GM21526 (cell line): ENCODE data around the gene ALKBH6.

Source experiments
- ATAC-seq: cut with Tn5 transposase; IDR thresholded peaks from one replicate; pipeline ENCODE4 v1.9.1; 2021; ENCODE audit warnings: moderate library complexity; ENCODE audit not compliant: unreplicated experiment, low FRiP score

ALKBH6 gene

GRCh38 chr19:36031308-36031707, 17.3 kb upstream of the ALKBH6 start:
- no peak for ATAC-seq

- no peak for ATAC-seq
Measured at GRCh38 chr19:36030264-36031148, 16.5 kb upstream of the ALKBH6 start.

- no peak for ATAC-seq
Measured at GRCh38 chr19:36028313-36029041, 14.5 kb upstream of the ALKBH6 start.

- ATAC-seq: no peak
Measured at GRCh38 chr19:36027696-36028095, 13.7 kb upstream of the ALKBH6 start.

- no peak for ATAC-seq
Measured at GRCh38 chr19:36026091-36026876, 12.3 kb upstream of the ALKBH6 start.

- ATAC-seq: no peak
Measured at GRCh38 chr19:36025541-36025940, 11.5 kb upstream of the ALKBH6 start.

- no peak for ATAC-seq
Measured at GRCh38 chr19:36023432-36023831, 9.4 kb upstream of the ALKBH6 start.

- ATAC-seq: no peak
Measured at GRCh38 chr19:36019061-36019670, 5.2 kb upstream of the ALKBH6 start.

GRCh38 chr19:36013280-36014011, 567 bp downstream of the ALKBH6 start:
- no peak for ATAC-seq

- no peak for ATAC-seq
Measured at GRCh38 chr19:36010402-36010801, 3.6 kb downstream of the ALKBH6 start.

- no peak for ATAC-seq
Measured at GRCh38 chr19:36009633-36010379, 4.2 kb downstream of the ALKBH6 start.

- ATAC-seq: no peak
Measured at GRCh38 chr19:36009220-36009619, 4.8 kb downstream of the ALKBH6 start.

- ATAC-seq: no peak
Measured at GRCh38 chr19:36008336-36008978, 5.6 kb downstream of the ALKBH6 start, which contains the start of gene SYNE4. Gene SYNE4 (minus strand): TSS chr19:36008813. CDS start chr19:36008681, 132 bp downstream.

- ATAC-seq: no peak
Measured at GRCh38 chr19:36006955-36007354, 7.1 kb downstream of the ALKBH6 start.

GRCh38 chr19:36003284-36003683, 10.7 kb downstream of the ALKBH6 start:
- no peak for ATAC-seq

GRCh38 chr19:36001605-36002004, 12.4 kb downstream of the ALKBH6 start:
- no peak for ATAC-seq

GRCh38 chr19:35996777-35997176, 17.2 kb downstream of the ALKBH6 start:
- no peak for ATAC-seq
